CD14-positive monocyte (primary cell): Measurements from ENCODE around the gene MPC1. TPM values are rescaled to one million over a fixed set of nuclear protein-coding genes. Genes with fewer than 3 reads are reported as not detected.
"Not testable (repeated sequence)": the region's sequence is repeated elsewhere in the genome, so short reads cannot be mapped to it uniquely, and the experiment has no call there.

ENCODE experiments used
- DNase-seq, 3 donors: peaks; one replicate each; pipeline ENCODE4 v3.0.0-alpha.2; 2011 to 2022
- H2AFZ ChIP-seq: 2 replicates; pipeline ENCODE4 v1.6.0; 2012; ENCODE audit warnings: mild to moderate bottlenecking, low read depth, low read length, inconsistent platforms; ENCODE audit not compliant: insufficient read depth, poor library complexity, severe bottlenecking
- H3K27ac ChIP-seq, 2 donors: 1 replicate in 1 of 2; 2 replicates in 1 of 2; pipeline ENCODE4 v1.5.1; 2012 to 2013; ENCODE audit warnings: low read length in 2 of 2, control low read depth in 1 of 2, inconsistent platforms in 1 of 2, low read depth in 1 of 2, mild to moderate bottlenecking in 1 of 2
- H3K27me3 ChIP-seq, 2 donors: one replicate each; pipeline versions ENCODE4 v1.6.0 to v1.6.1; 2011 to 2013; ENCODE audit warnings: low read length in 2 of 2; ENCODE audit not compliant: control insufficient read depth in 2 of 2, insufficient read depth in 2 of 2
- H3K36me3 ChIP-seq, 2 donors: replicated peaks in 1 of 2; 1 replicate in 1 of 2; 2 replicates in 1 of 2; pipeline versions ENCODE4 v1.5.1 to v1.6.1; 2012 to 2013; ENCODE audit warnings: low read length in 2 of 2, control low read depth in 1 of 2, inconsistent platforms in 1 of 2, mild to moderate bottlenecking in 1 of 2; ENCODE audit not compliant: insufficient read depth in 2 of 2, control insufficient read depth in 1 of 2
- H3K4me1 ChIP-seq, 2 donors: 1 replicate in 1 of 2; 2 replicates in 1 of 2; pipeline versions ENCODE4 v1.5.1 to v1.6.1; 2012 to 2013; ENCODE audit warnings: low read length in 2 of 2, control low read depth in 1 of 2, inconsistent platforms in 1 of 2, mild to moderate bottlenecking in 1 of 2, moderate library complexity in 1 of 2; ENCODE audit not compliant: insufficient read depth in 2 of 2, control insufficient read depth in 1 of 2
- H3K4me2 ChIP-seq: replicated peaks from 2 replicates; pipeline ENCODE3; 2012; ENCODE audit warnings: low read length, moderate library complexity, mild to moderate bottlenecking; ENCODE audit not compliant: poor library complexity, severe bottlenecking; ENCODE audit errors: extremely low read depth
- H3K4me3 ChIP-seq, 3 experiments: fragments of 200-600 bp in 1 of 3; sonication (generic) in 1 of 3; replicated peaks in 1 of 3; 1 replicate in 2 of 3; 2 replicates in 1 of 3; pipeline ENCODE4 v1.5.1; 2011 to 2013; ENCODE audit warnings: low read length in 3 of 3, mild to moderate bottlenecking in 3 of 3, control low read depth in 2 of 3, low read depth in 2 of 3, inconsistent platforms in 1 of 3, moderate library complexity in 1 of 3
- H3K79me2 ChIP-seq: 2 replicates; pipeline ENCODE4 v1.6.0; 2012; ENCODE audit warnings: mild to moderate bottlenecking, control low read depth, inconsistent platforms, low read length, moderate library complexity; ENCODE audit not compliant: insufficient read depth
- H3K9ac ChIP-seq: 2 replicates; pipeline ENCODE4 v1.6.0; 2017; ENCODE audit warnings: low read length, mild to moderate bottlenecking; ENCODE audit not compliant: insufficient read depth, poor library complexity, severe bottlenecking
- H3K9me3 ChIP-seq, 2 donors: replicated peaks in 1 of 2; 1 replicate in 1 of 2; 2 replicates in 1 of 2; pipeline versions ENCODE4 v1.5.1 to v1.6.1; 2012 to 2013; ENCODE audit warnings: low read length in 2 of 2, control low read depth in 1 of 2; ENCODE audit not compliant: control insufficient read depth in 1 of 2, insufficient read depth in 1 of 2
- H4K20me1 ChIP-seq: 2 replicates; pipeline ENCODE4 v1.6.0; 2012; ENCODE audit warnings: mild to moderate bottlenecking, low read length, control low read depth, moderate library complexity; ENCODE audit not compliant: insufficient read depth
- H3K27ac Mint-ChIP-seq, 7 donors: one replicate each; pipeline ENCODE4 v1.8.0; 2020; ENCODE audit warnings: mild to moderate bottlenecking in 7 of 7, mixed read lengths in 7 of 7, moderate library complexity in 6 of 7, inconsistent platforms in 2 of 7
- H3K27me3 Mint-ChIP-seq, 3 donors: one replicate each; pipeline ENCODE4 v1.8.0; 2021 to 2022; ENCODE audit warnings: low read depth in 3 of 3, mild to moderate bottlenecking in 3 of 3, mixed read lengths in 3 of 3, moderate library complexity in 3 of 3, inconsistent platforms in 1 of 3
- H3K36me3 Mint-ChIP-seq, 2 donors: one replicate each; pipeline ENCODE4 v1.8.0; 2020; ENCODE audit warnings: mixed read lengths in 2 of 2, inconsistent platforms in 1 of 2, mild to moderate bottlenecking in 1 of 2
- H3K4me1 Mint-ChIP-seq: one replicate; pipeline ENCODE4 v1.8.0; 2020; ENCODE audit warnings: mild to moderate bottlenecking, mixed read lengths
- H3K4me3 Mint-ChIP-seq, 2 donors: one replicate each; pipeline ENCODE4 v1.8.0; 2020; ENCODE audit warnings: mild to moderate bottlenecking in 2 of 2, mixed read lengths in 2 of 2, moderate library complexity in 1 of 2
- H3K9me3 Mint-ChIP-seq, 7 donors: one replicate each; pipeline ENCODE4 v1.8.0; 2020 to 2022; ENCODE audit warnings: mixed read lengths in 7 of 7, mild to moderate bottlenecking in 6 of 7, moderate library complexity in 6 of 7, inconsistent platforms in 2 of 7
- whole genome bisulfite sequencing: methylation state at CpG from one replicate; pipeline ENCODE4 v1.1.5; 2013; ENCODE audit warnings: missing lambda C conversion rate; ENCODE audit not compliant: insufficient coverage; 5-methylcytosine and 5-hydroxymethylcytosine counted together
- intact Hi-C, 2 donors: fragments of 100-400 bp; cut with micrococcal nuclease; formaldehyde crosslinking; loops; one replicate each; pipeline versions ENCODE4 v1.15.0 to v1.15.1; 2023
- polyA plus RNA-seq, 3 donors: library from polyadenylated mRNA; depleted of rRNA in 1 of 3; unstranded in 2 of 3; stranded (reverse) in 1 of 3; fragments of 300-500 nt in 2 of 3; fragments of >200 nt in 1 of 3; fragmentation: Illumina TruSeq in 2 of 3; gene quantifications; 1 replicate in 2 of 3; 2 replicates in 1 of 3; pipeline ENCODE4 v1.2.3, GENCODE V29; 2012 to 2021
- TF ChIP-seq, protein P1 (sequence below): fragments of 200-600 bp; IDR thresholded peaks from one replicate; pipeline ENCODE4 v1.8.0; 2022; ENCODE audit warnings: antibody characterized with exemption, mild to moderate bottlenecking

MPC1 gene
- polyA plus RNA-seq, 3 donors, result 52.4 to 122 (median 104) TPM

GRCh38 chr6:166387642-166388289 lies 5.0 kb upstream of the MPC1 start:
- Histone ChIP-seq H3K9me3 (no peaks in the 10 kb centered on the region), H4K20me1 (no peaks in the 10 kb centered on the region), H3K9ac (no peak overlapping the region), H2AFZ (no peak overlapping the region), H3K4me1 (peaks cover 7 to 13% of the 10 kb centered on the region in 2 donors), H3K36me3 (no peaks in the 10 kb centered on the region), H3K79me2 (peaks cover under 1% of the 10 kb centered on the region), H3K4me3 (no peak overlapping the region), H3K27me3 (no peaks in the 10 kb centered on the region), H3K27ac (no peak overlapping the region), H3K4me2 (no peak overlapping the region)
- no peaks in the 10 kb centered on the region for H3K9me3 Mint-ChIP-seq
- intact Hi-C loops, result loop anchor here in 1 of 2 donors (10.0 kb wide), 1 partner anchor 237 kb away; the partner anchor contains the start of gene RPS6KA2
- DNase-seq, result no peak
- peak overlapping the region in 2 of 7 donors; percentile 41 to 76 for H3K27ac Mint-ChIP-seq
- TF ChIP-seq, protein P1, sequence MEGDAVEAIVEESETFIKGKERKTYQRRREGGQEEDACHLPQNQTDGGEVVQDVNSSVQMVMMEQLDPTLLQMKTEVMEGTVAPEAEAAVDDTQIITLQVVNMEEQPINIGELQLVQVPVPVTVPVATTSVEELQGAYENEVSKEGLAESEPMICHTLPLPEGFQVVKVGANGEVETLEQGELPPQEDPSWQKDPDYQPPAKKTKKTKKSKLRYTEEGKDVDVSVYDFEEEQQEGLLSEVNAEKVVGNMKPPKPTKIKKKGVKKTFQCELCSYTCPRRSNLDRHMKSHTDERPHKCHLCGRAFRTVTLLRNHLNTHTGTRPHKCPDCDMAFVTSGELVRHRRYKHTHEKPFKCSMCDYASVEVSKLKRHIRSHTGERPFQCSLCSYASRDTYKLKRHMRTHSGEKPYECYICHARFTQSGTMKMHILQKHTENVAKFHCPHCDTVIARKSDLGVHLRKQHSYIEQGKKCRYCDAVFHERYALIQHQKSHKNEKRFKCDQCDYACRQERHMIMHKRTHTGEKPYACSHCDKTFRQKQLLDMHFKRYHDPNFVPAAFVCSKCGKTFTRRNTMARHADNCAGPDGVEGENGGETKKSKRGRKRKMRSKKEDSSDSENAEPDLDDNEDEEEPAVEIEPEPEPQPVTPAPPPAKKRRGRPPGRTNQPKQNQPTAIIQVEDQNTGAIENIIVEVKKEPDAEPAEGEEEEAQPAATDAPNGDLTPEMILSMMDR, result no peak
- WGBS, result 94% methylated on average over 2 of the region's 5 CpGs
- H3K4me1 Mint-ChIP-seq, result peaks cover 27% of the 10 kb centered on the region
- H3K27me3 Mint-ChIP-seq, result peaks cover 0 to 9% (median 3%) of the 10 kb centered on the region in 3 donors
- no peaks in the 10 kb centered on the region for H3K36me3 Mint-ChIP-seq
- H3K4me3 Mint-ChIP-seq, result no peak overlapping the region

DNA sequence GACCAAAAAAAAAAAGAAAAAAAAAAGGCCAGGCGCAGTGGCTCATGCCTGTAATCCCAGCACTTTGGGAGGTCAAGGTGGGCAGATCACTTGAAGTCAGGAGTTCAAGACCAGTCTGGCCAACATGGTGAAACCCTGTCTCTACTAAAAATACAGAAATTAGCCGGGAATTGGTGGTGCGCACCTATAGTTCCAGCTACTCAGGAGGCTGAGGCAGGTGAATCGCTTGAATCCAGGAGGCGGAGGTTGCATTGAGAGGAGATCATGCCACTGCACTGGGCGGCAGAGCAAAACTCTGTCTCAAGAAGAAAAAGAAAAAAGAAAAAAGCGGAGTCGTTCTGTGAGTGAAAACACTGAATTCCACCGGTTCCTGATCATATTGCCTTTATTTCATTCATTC lies 4.4 kb upstream of the MPC1 start:
- not testable (repeated sequence) for H3K4me2 ChIP-seq, H3K36me3 ChIP-seq, H3K4me3 ChIP-seq, H3K36me3 Mint-ChIP-seq, H3K9me3 ChIP-seq, H3K27ac Mint-ChIP-seq, H3K9ac ChIP-seq, H3K27me3 Mint-ChIP-seq, H2AFZ ChIP-seq, H3K4me3 Mint-ChIP-seq, H4K20me1 ChIP-seq, H3K9me3 Mint-ChIP-seq, H3K79me2 ChIP-seq, H3K27me3 ChIP-seq, DNase-seq, H3K27ac ChIP-seq
- 100% methylated on average over 4 of the region's 9 CpGs for WGBS
- H3K4me1 Mint-ChIP-seq, result peaks cover 27% of the 10 kb centered on the region
- peaks cover 9 to 15% of the 10 kb centered on the region in 2 donors for H3K4me1 ChIP-seq
- intact Hi-C loops, result loop anchor here in 1 of 2 donors (10.0 kb wide), 1 partner anchor 238 kb away; the partner anchor contains the start of gene RPS6KA2
